Measurements from ENCODE around the gene RECQL.
A peak's percentile ranks its signal among the peaks of the same experiment; 100 is the strongest.

RECQL gene

GRCh38 chr12:21501258-21502163 lies at the start of gene RECQL, which contains the start of gene GOLT1B:
Gene RECQL, minus strand, starts transcription at chr12:21501635. Its CDS starts 2,065 bp downstream, at chr12:21499570.
Gene GOLT1B, plus strand, starts transcription at chr12:21501789. Its CDS starts 135 bp downstream, at chr12:21501924.
- peak; percentile 98 to 100 for DNase-seq

- no peak for DNase-seq
Measured at GRCh38 chr12:21547437-21547836, 46.0 kb upstream of the RECQL start.

- no peak for DNase-seq
Measured at GRCh38 chr12:21546716-21547115, 45.3 kb upstream of the RECQL start.

GRCh38 chr12:21545557-21545956 lies 44.1 kb upstream of the RECQL start:
- DNase-seq: no peak

GRCh38 chr12:21543151-21543550 lies 41.7 kb upstream of the RECQL start:
- no peak for DNase-seq

- no peak for DNase-seq
Measured at GRCh38 chr12:21542403-21542802, 41.0 kb upstream of the RECQL start.

GRCh38 chr12:21541773-21542172 lies 40.3 kb upstream of the RECQL start:
- DNase-seq: no peak

GRCh38 chr12:21539797-21540196 lies 38.4 kb upstream of the RECQL start:
- DNase-seq: no peak

- DNase-seq: no peak
Measured at GRCh38 chr12:21538061-21538653, 36.7 kb upstream of the RECQL start.

GRCh38 chr12:21529456-21529855 lies 28.0 kb upstream of the RECQL start:
- no peak for DNase-seq

GRCh38 chr12:21528953-21529352 lies 27.5 kb upstream of the RECQL start:
- no peak for DNase-seq

- DNase-seq: no peak
Measured at GRCh38 chr12:21527451-21528180, 26.2 kb upstream of the RECQL start.

GRCh38 chr12:21526721-21527345 lies 25.4 kb upstream of the RECQL start:
- no peak for DNase-seq

- DNase-seq: no peak
Measured at GRCh38 chr12:21526053-21526452, 24.6 kb upstream of the RECQL start, which contains the start of gene SPX. Gene SPX, plus strand, starts transcription at chr12:21526296. Its CDS starts 177 bp downstream, at chr12:21526473.

- no peak for DNase-seq
Measured at GRCh38 chr12:21523148-21523547, 21.7 kb upstream of the RECQL start.

GRCh38 chr12:21521541-21521940 lies 20.1 kb upstream of the RECQL start:
- no peak for DNase-seq

GRCh38 chr12:21518451-21518850 lies 17.0 kb upstream of the RECQL start:
- no peak for DNase-seq

GRCh38 chr12:21516281-21516680 lies 14.8 kb upstream of the RECQL start:
- DNase-seq: no peak

- DNase-seq: no peak
Measured at GRCh38 chr12:21509768-21510167, 8.3 kb upstream of the RECQL start.

GRCh38 chr12:21507849-21508248 lies 6.4 kb upstream of the RECQL start:
- no peak for DNase-seq

GRCh38 chr12:21505888-21506287 lies 4.5 kb upstream of the RECQL start:
- DNase-seq: no peak

- DNase-seq: no peak
Measured at GRCh38 chr12:21502872-21503271, 1.4 kb upstream of the RECQL start.

- DNase-seq: peak in 1 of 2 experiments; percentile 17
Measured at GRCh38 chr12:21502164-21502496, 695 bp upstream of the RECQL start.

Measured in SW 1271 (cell line).